Neutrophil (primary cell): ENCODE results near the gene PHTF1.

Experiments used
- H3K27ac ChIP-seq: fragments of 200-600 bp; sonication (generic); 2 replicates; pipeline ENCODE4 v1.5.1; 2016; ENCODE audit warnings: mild to moderate bottlenecking, moderate library complexity
- H3K27me3 ChIP-seq: fragments of 200-600 bp; sonication (generic); 2 replicates; pipeline ENCODE4 v1.6.0; 2016; ENCODE audit warnings: mild to moderate bottlenecking
- H3K36me3 ChIP-seq: fragments of 200-600 bp; sonication (generic); 2 replicates; pipeline ENCODE4 v1.5.1; 2017
- H3K4me1 ChIP-seq, 2 experiments: fragments of 200-600 bp in 1 of 2; sonication (generic) in 1 of 2; 1 replicate in 1 of 2; 2 replicates in 1 of 2; pipeline versions ENCODE4 v1.5.1 to v1.6.1; 2013 to 2016; ENCODE audit warnings: low read depth in 1 of 2, low read length in 1 of 2, mild to moderate bottlenecking in 1 of 2, moderate library complexity in 1 of 2; ENCODE audit not compliant: control insufficient read depth in 1 of 2, insufficient read depth in 1 of 2
- H3K4me3 ChIP-seq, 2 experiments: fragments of 200-600 bp in 1 of 2; sonication (generic) in 1 of 2; 1 replicate in 1 of 2; 2 replicates in 1 of 2; pipeline ENCODE4 v1.5.1; 2013 to 2016; ENCODE audit warnings: low read depth in 1 of 2, low read length in 1 of 2, mild to moderate bottlenecking in 1 of 2, moderate library complexity in 1 of 2
- H3K9me3 ChIP-seq: fragments of 200-600 bp; sonication (generic); 2 replicates; pipeline ENCODE4 v1.5.1; 2016
- CTCF ChIP-seq: fragments of 200-600 bp; sonication (generic); IDR thresholded peaks from 2 replicates; pipeline ENCODE4 v1.5.1; 2016; ENCODE audit warnings: antibody characterized with exemption

PHTF1 gene

GRCh38 chr1:113670650-113671049, 88.6 kb downstream of the PHTF1 start:
- Histone ChIP-seq H3K4me3 (no peak overlapping the region), H3K36me3 (no peaks in the 10 kb centered on the region), H3K27ac (no peak overlapping the region), H3K9me3 (no peaks in the 10 kb centered on the region), H3K27me3 (no peaks in the 10 kb centered on the region), H3K4me1 (no peaks in the 10 kb centered on the region)
- no peak for TF ChIP-seq CTCF

DNA sequence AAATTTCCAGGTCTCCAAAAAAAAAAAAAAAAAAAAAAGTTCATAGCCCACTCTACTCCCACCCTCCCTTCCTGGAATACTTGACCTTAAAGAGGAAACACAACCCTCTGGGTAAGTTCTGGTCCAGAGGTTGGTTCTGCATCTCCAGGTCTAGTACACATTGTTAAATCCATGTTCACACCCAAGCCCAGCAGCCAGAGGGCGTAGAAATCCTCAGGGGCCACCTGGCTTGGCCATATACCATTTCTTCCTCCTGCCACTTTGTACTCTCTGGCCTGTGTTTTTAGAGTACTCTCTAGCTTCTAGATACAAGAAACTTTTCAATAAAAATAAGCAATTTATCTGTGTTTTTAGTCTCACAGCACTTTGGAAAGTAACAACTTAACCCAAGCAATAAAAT, 89.3 kb downstream of the PHTF1 start:
- TF ChIP-seq CTCF = no peak
- no peaks in the 10 kb centered on the region for H3K4me1 ChIP-seq
- H3K4me3 ChIP-seq = no peak overlapping the region
- H3K36me3 ChIP-seq = no peaks in the 10 kb centered on the region
- no peak overlapping the region for H3K27ac ChIP-seq
- no peaks in the 10 kb centered on the region for H3K27me3 ChIP-seq
- H3K9me3 ChIP-seq = no peaks in the 10 kb centered on the region

DNA sequence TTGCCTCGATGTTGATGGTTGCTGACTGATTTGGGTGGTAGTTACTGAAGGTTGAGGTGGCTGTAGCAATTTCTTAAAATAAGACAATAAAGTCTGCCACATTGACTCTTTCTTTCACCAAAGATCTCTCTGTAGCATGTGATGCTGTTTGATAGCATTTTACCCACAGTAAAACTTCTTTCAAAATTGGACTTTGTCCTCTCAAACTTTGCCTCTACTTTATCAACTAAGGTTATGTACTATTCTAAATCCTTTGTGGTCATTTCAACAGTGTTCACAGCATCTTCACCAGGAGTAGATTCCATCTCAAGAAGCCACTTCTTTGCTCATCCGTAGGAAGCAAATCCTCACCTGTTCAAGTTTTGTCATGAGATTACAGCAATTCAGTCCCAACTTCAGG, 93.2 kb downstream of the PHTF1 start:
- Histone ChIP-seq H3K9me3 (no peaks in the 10 kb centered on the region), H3K4me3 (no peak overlapping the region), H3K36me3 (no peaks in the 10 kb centered on the region), H3K27me3 (peaks cover 15% of the 10 kb centered on the region), H3K4me1 (no peaks in the 10 kb centered on the region), H3K27ac (no peak overlapping the region)
- TF ChIP-seq CTCF = no peak

GRCh38 chr1:113665071-113665470, 94.2 kb downstream of the PHTF1 start:
- H3K4me1 ChIP-seq = no peaks in the 10 kb centered on the region

GRCh38 chr1:113663165-113663951, 95.9 kb downstream of the PHTF1 start:
- Histone ChIP-seq H3K4me3 (no peak overlapping the region), H3K27me3 (peaks cover 15% of the 10 kb centered on the region), H3K4me1 (no peaks in the 10 kb centered on the region), H3K27ac (no peak overlapping the region), H3K9me3 (no peaks in the 10 kb centered on the region), H3K36me3 (no peaks in the 10 kb centered on the region)
- no peak for TF ChIP-seq CTCF

More at GRCh38 chr1:113665071-113665470, 94.2 kb downstream of the PHTF1 start:
- Histone ChIP-seq H3K9me3 (no peaks in the 10 kb centered on the region), H3K27ac (no peak overlapping the region), H3K27me3 (peaks cover 15% of the 10 kb centered on the region), H3K36me3 (no peaks in the 10 kb centered on the region), H3K4me3 (no peak overlapping the region)
- no peak for TF ChIP-seq CTCF
